Measurements from ENCODE around the gene LMTK3. TPM values are rescaled to one million over a fixed set of nuclear protein-coding genes. Genes with fewer than 3 reads are reported as not detected.

The LMTK3 gene
- total and polyA plus RNA-seq, 2 of the 13 experiments (the other 11 are each of a cell fraction or from before 2014, with no cell fraction given), result 0.18 to 0.29 TPM

DNA sequence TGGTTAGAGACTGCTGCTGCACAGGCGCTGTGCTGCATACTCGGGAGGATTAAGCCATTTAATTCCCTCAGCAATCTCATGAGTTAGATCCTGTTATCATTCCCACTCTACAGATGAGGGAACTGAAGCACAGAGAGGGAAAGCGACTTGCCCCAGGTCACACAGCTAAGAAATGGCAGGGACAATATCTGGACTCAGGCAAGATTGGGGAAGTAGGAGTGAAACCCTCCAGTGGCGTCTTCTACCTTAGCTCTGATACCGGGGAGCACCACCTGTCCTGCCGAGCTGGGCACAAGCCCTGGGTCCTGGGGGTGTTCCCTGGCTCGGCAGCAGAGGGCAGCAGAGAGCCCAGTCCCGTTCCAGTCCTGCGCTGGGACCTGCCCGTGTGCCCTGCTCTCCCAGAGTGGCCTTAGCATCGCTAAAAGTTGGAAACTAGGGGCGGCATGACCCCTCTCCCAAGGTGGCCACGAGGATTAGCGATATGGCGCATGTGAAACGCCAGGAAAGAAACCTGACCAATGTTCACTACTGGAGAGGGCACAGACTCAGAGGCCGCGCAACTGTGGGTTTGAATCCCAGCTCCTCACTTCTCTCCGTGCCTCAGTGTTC, 21.9 kb downstream of the LMTK3 start (continued):
- TF ChIP-seq, protein P1, sequence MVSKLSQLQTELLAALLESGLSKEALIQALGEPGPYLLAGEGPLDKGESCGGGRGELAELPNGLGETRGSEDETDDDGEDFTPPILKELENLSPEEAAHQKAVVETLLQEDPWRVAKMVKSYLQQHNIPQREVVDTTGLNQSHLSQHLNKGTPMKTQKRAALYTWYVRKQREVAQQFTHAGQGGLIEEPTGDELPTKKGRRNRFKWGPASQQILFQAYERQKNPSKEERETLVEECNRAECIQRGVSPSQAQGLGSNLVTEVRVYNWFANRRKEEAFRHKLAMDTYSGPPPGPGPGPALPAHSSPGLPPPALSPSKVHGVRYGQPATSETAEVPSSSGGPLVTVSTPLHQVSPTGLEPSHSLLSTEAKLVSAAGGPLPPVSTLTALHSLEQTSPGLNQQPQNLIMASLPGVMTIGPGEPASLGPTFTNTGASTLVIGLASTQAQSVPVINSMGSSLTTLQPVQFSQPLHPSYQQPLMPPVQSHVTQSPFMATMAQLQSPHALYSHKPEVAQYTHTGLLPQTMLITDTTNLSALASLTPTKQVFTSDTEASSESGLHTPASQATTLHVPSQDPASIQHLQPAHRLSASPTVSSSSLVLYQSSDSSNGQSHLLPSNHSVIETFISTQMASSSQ (IDR thresholded peaks at IDR 0.05; ENCODE audit: low read depth), result no peak
- TF ChIP-seq, protein P1 (CRISPR knock-in tag; IDR thresholded peaks at IDR 0.05; ENCODE audit: borderline replicate concordance), result no peak
- TF ChIP-seq, protein P2, sequence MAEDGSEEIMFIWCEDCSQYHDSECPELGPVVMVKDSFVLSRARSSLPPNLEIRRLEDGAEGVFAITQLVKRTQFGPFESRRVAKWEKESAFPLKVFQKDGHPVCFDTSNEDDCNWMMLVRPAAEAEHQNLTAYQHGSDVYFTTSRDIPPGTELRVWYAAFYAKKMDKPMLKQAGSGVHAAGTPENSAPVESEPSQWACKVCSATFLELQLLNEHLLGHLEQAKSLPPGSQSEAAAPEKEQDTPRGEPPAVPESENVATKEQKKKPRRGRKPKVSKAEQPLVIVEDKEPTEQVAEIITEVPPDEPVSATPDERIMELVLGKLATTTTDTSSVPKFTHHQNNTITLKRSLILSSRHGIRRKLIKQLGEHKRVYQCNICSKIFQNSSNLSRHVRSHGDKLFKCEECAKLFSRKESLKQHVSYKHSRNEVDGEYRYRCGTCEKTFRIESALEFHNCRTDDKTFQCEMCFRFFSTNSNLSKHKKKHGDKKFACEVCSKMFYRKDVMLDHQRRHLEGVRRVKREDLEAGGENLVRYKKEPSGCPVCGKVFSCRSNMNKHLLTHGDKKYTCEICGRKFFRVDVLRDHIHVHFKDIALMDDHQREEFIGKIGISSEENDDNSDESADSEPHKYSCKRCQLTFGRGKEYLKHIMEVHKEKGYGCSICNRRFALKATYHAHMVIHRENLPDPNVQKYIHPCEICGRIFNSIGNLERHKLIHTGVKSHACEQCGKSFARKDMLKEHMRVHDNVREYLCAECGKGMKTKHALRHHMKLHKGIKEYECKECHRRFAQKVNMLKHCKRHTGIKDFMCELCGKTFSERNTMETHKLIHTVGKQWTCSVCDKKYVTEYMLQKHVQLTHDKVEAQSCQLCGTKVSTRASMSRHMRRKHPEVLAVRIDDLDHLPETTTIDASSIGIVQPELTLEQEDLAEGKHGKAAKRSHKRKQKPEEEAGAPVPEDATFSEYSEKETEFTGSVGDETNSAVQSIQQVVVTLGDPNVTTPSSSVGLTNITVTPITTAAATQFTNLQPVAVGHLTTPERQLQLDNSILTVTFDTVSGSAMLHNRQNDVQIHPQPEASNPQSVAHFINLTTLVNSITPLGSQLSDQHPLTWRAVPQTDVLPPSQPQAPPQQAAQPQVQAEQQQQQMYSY (CRISPR knock-in tag; IDR thresholded peaks at IDR 0.05), result no peak
- TF ChIP-seq NPAS2 (CRISPR knock-in tag; IDR thresholded peaks at IDR 0.05; ENCODE audit: borderline replicate concordance), result no peak
- TF ChIP-seq YEATS4 (CRISPR knock-in tag; IDR thresholded peaks at IDR 0.05; ENCODE audit: borderline replicate concordance), result no peak
- TF ChIP-seq, protein P3, sequence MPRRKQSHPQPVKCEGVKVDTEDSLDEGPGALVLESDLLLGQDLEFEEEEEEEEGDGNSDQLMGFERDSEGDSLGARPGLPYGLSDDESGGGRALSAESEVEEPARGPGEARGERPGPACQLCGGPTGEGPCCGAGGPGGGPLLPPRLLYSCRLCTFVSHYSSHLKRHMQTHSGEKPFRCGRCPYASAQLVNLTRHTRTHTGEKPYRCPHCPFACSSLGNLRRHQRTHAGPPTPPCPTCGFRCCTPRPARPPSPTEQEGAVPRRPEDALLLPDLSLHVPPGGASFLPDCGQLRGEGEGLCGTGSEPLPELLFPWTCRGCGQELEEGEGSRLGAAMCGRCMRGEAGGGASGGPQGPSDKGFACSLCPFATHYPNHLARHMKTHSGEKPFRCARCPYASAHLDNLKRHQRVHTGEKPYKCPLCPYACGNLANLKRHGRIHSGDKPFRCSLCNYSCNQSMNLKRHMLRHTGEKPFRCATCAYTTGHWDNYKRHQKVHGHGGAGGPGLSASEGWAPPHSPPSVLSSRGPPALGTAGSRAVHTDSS (CRISPR knock-in tag; conservative IDR thresholded peaks at IDR 0.05), result no peak
- TF ChIP-seq ZNF354B (CRISPR knock-in tag; IDR thresholded peaks at IDR 0.05), result no peak
- TF ChIP-seq, protein P4, sequence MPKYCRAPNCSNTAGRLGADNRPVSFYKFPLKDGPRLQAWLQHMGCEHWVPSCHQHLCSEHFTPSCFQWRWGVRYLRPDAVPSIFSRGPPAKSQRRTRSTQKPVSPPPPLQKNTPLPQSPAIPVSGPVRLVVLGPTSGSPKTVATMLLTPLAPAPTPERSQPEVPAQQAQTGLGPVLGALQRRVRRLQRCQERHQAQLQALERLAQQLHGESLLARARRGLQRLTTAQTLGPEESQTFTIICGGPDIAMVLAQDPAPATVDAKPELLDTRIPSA (CRISPR knock-in tag; IDR thresholded peaks at IDR 0.05; ENCODE audit: borderline replicate concordance), result no peak
- TF ChIP-seq, protein P5, sequence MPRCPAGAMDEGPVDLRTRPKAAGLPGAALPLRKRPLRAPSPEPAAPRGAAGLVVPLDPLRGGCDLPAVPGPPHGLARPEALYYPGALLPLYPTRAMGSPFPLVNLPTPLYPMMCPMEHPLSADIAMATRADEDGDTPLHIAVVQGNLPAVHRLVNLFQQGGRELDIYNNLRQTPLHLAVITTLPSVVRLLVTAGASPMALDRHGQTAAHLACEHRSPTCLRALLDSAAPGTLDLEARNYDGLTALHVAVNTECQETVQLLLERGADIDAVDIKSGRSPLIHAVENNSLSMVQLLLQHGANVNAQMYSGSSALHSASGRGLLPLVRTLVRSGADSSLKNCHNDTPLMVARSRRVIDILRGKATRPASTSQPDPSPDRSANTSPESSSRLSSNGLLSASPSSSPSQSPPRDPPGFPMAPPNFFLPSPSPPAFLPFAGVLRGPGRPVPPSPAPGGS (CRISPR knock-in tag; IDR thresholded peaks at IDR 0.05), result no peak
- TF ChIP-seq, protein P6, sequence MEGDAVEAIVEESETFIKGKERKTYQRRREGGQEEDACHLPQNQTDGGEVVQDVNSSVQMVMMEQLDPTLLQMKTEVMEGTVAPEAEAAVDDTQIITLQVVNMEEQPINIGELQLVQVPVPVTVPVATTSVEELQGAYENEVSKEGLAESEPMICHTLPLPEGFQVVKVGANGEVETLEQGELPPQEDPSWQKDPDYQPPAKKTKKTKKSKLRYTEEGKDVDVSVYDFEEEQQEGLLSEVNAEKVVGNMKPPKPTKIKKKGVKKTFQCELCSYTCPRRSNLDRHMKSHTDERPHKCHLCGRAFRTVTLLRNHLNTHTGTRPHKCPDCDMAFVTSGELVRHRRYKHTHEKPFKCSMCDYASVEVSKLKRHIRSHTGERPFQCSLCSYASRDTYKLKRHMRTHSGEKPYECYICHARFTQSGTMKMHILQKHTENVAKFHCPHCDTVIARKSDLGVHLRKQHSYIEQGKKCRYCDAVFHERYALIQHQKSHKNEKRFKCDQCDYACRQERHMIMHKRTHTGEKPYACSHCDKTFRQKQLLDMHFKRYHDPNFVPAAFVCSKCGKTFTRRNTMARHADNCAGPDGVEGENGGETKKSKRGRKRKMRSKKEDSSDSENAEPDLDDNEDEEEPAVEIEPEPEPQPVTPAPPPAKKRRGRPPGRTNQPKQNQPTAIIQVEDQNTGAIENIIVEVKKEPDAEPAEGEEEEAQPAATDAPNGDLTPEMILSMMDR (CRISPR knock-in tag; IDR thresholded peaks at IDR 0.05), result peak; percentile 93

Data from HepG2 (cell line).